Heart right ventricle (tissue), 16 donors: ENCODE measurements around the gene SCRT2. TPM values are rescaled to one million over a fixed set of nuclear protein-coding genes. Genes with fewer than 3 reads are reported as not detected.

Experiments used
- ATAC-seq, 8 donors: fragments of 200-7000 bp; cut with Tn5 transposase; one replicate each; pipeline ENCODE4 v1.9.1; 2020; ENCODE audit warnings: mild to moderate bottlenecking in 8 of 8, moderate library complexity in 8 of 8, moderate number of reproducible peaks in 1 of 8
- DNase-seq, 2 donors: peaks; one replicate each; pipeline ENCODE4 v3.0.0-alpha.2; 2020
- H3K27ac ChIP-seq, 10 donors: fragments of 200-600 bp; sonication (generic) in 2 of 10; one replicate each; pipeline versions ENCODE4 v1.5.0 to v1.8.0; 2020 to 2022; ENCODE audit warnings: mild to moderate bottlenecking in 3 of 10
- H3K27me3 ChIP-seq, 7 donors: fragments of 200-600 bp; one replicate each; pipeline ENCODE4 v1.8.0; 2021 to 2022; ENCODE audit warnings: mild to moderate bottlenecking in 2 of 7
- H3K36me3 ChIP-seq, 9 donors: fragments of 200-600 bp; sonication (generic) in 1 of 9; one replicate each; pipeline versions ENCODE4 v1.5.0 to v1.8.0; 2020 to 2022; ENCODE audit warnings: mild to moderate bottlenecking in 2 of 9
- H3K4me1 ChIP-seq, 9 donors: fragments of 200-600 bp; sonication (generic) in 1 of 9; one replicate each; pipeline versions ENCODE4 v1.5.0 to v1.8.0; 2020 to 2022; ENCODE audit warnings: mild to moderate bottlenecking in 4 of 9
- H3K4me3 ChIP-seq, 10 donors: fragments of 200-600 bp; sonication (generic) in 2 of 10; one replicate each; pipeline versions ENCODE4 v1.5.0 to v1.8.0; 2020 to 2022; ENCODE audit warnings: mild to moderate bottlenecking in 7 of 10, moderate library complexity in 2 of 10
- H3K9me3 ChIP-seq, 11 donors: fragments of 200-600 bp in 10 of 11; sonication (generic) in 2 of 11; one replicate each; pipeline versions ENCODE4 v1.5.0 to v1.8.0; 2013 to 2022; ENCODE audit warnings: mild to moderate bottlenecking in 2 of 11, control low read depth in 1 of 11, moderate library complexity in 1 of 11
- CTCF ChIP-seq, 9 donors: fragments of 200-600 bp; sonication (generic) in 2 of 9; IDR thresholded peaks; one replicate each; pipeline versions ENCODE4 v1.5.0 to v1.8.0; 2021 to 2022; ENCODE audit warnings: antibody characterized with exemption in 9 of 9, mild to moderate bottlenecking in 5 of 9, moderate library complexity in 1 of 9
- WGBS, 2 donors: extraction: QIAGEN DNeasy Blood & Tissue Kit; methylation state at CpG; one replicate each; pipeline ENCODE4 v1.1.7; 2013; ENCODE audit warnings: inconsistent platforms in 1 of 2; 5-methylcytosine and 5-hydroxymethylcytosine counted together
- intact Hi-C, 10 donors: fragments of 100-400 bp; cut with DNase I; formaldehyde crosslinking; loops; one replicate each; pipeline versions ENCODE4 v1.11.1 to v1.14.2; 2022
- polyA plus RNA-seq, 2 donors: library from polyadenylated mRNA; stranded (reverse); fragments of 200-250 nt; gene quantifications; one replicate each; pipeline ENCODE4 v1.2.3, GENCODE V29; 2013
- total RNA-seq, 10 donors: library from RNA; stranded (reverse); fragmentation: NEBNext Ultra II Directional in 3 of 10; extraction: Animal tissue kit (Norgen Biotek cat#: 25700) in 3 of 10; gene quantifications; one replicate each; pipeline versions ENCODE4 v1.2.1 to v1.2.4, GENCODE V29; 2021 to 2023
- donor health status: Arrhythmogenic right ventricular cardiomyopathy.
- donor health status: ischemic (EF 13 %, LVEDD 7.1; RV severe dilation, severe dysfunction).
- donor health status: healthy with polysubstance abuse.
- donor health status: DM: no; HTN: yes; CAD: no.
- donor health status: DM: no; HTN: no; CAD: no.
- donor health status: ischemic (EF 25% LVEDD 6.9; RV normal size, moderate dysfunction).
- donor health status: ischemic (EF 25% LVEDD 5.7; RV mildly dilated, moderate dysfunction).
- donor health status: healthy.
- donor health status: DM: yes; HTN: yes; CAD: no.
- donor health status: Ischemic cardiomyopathy.
- donor health status: ischemic (EF 35%, LVEDD 5.7; RV mildly dilated, moderate dysfunction).
- donor health status: nonischemic (EF 11% LVEDD 7.7; RV severe dilation, severe dysfunction).
- donor health status: DM: yes; HTN: yes; CAD: no.
- donor health status: PGD.
- donor health status: ischemic (EF 29% LVEDD 5.4; RV normal size, mild dysfunction).
- donor health status: nonischemic (EF 23%, LVEDD 6.1; RV moderate dilation, normal function).

SCRT2 gene
- total and polyA plus RNA-seq, 12 donors = not detected

GRCh38 chr20:626579-626978 is 49.0 kb downstream of the SCRT2 start:
- no peak for TF ChIP-seq CTCF (IDR thresholded peaks at IDR 0.05)
- no peak overlapping the region for H3K4me3 ChIP-seq
- ATAC-seq = no peak
- peaks cover 0 to 6% (median 0%) of the 10 kb centered on the region in 9 donors for H3K4me1 ChIP-seq
- DNase-seq = no peak
- intact Hi-C loops = no loop called here
- H3K9me3 ChIP-seq = peaks cover 0 to 10% (median 0%) of the 10 kb centered on the region in 11 donors
- no peaks in the 10 kb centered on the region for H3K36me3 ChIP-seq
- no peak overlapping the region for H3K27ac ChIP-seq
- no peaks in the 10 kb centered on the region for H3K27me3 ChIP-seq
- WGBS, 2 donors = 85 to 98% methylated on average over 2 of the region's 2 CpGs

DNA sequence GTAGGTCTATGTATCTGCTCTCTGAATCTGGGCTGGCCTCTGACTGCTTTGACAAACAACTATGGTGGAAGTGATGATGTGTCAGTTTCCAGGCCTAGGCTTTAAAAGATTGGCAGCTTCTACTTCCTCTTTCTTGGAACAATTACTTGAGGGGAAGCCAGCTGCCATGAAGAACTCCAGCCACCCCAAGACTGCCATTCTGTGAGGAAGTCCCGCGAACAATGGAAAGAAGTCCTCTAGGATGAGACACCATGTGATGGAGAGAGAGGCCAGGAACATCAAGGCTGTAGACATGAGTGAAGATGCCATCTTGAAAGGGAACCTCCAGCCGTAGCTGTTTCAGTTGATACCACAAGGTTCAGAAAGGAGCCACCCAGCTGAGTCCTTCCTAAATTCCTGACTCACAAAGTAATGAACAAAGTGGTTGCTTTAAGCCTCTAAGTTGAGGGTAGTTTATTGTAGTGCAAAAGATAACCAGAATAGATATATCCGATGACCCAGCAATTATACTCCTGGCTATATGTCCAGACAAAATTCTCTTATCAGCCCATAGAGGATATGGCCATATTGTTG is 50.2 kb downstream of the SCRT2 start:
- no peak for TF ChIP-seq CTCF (IDR thresholded peaks at IDR 0.05)
- intact Hi-C loops = no loop called here
- Histone ChIP-seq H3K9me3 (peaks cover 0 to 10% (median 0%) of the 10 kb centered on the region in 11 donors), H3K4me1 (peaks cover 0 to 9% (median 4%) of the 10 kb centered on the region in 9 donors), H3K27me3 (no peaks in the 10 kb centered on the region), H3K27ac (peak overlapping the region in 1 of 10 donors; percentile 27), H3K4me3 (no peak overlapping the region), H3K36me3 (no peaks in the 10 kb centered on the region)
- DNase-seq (no peak), ATAC-seq (peak in 7 of 8 donors; percentile 27 to 65 (median 58))
- WGBS, 2 donors = 68 to 77% methylated on average over 4 of the region's 4 CpGs

DNA sequence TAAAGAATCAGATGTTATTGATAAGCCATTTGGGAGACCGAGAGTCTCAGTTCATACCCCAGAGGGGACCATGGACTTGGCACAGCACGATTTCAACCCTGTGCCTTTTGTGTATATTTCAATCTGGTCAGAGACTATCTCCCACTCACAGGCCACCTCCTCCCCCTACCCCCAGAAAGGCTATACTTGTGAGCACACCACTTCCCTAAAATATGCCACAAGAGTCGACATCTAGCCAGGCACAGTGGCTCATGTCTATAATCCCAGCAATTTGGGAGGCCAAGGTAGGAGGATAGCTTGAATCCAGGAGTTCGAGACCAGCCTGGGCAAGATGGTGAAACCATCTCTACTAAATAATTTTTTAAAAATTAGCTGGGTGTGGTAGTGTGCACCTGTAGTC is 51.9 kb downstream of the SCRT2 start:
- TF ChIP-seq CTCF (IDR thresholded peaks at IDR 0.05) = no peak
- Histone ChIP-seq H3K9me3 (peaks cover 0 to 10% (median 0%) of the 10 kb centered on the region in 11 donors), H3K27me3 (no peaks in the 10 kb centered on the region), H3K4me1 (peaks cover 0 to 12% (median 4%) of the 10 kb centered on the region in 9 donors), H3K36me3 (no peaks in the 10 kb centered on the region), H3K27ac (no peak overlapping the region), H3K4me3 (no peak overlapping the region)
- WGBS, 2 donors = 75% methylated on average over 4 of the region's 4 CpGs
- intact Hi-C loops = no loop called here
- ATAC-seq = no peak
- DNase-seq = no peak

GRCh38 chr20:623021-623420 is 52.6 kb downstream of the SCRT2 start:
- Histone ChIP-seq H3K9me3 (peaks cover 0 to 16% (median 2%) of the 10 kb centered on the region in 11 donors), H3K4me1 (peaks cover 0 to 12% (median 4%) of the 10 kb centered on the region in 9 donors), H3K27me3 (no peaks in the 10 kb centered on the region), H3K4me3 (no peak overlapping the region), H3K36me3 (no peaks in the 10 kb centered on the region), H3K27ac (no peak overlapping the region)
- no peak for DNase-seq
- TF ChIP-seq CTCF (IDR thresholded peaks at IDR 0.05) = no peak
- intact Hi-C loops = no loop called here
- ATAC-seq = no peak
- WGBS, 2 donors = 36 to 54% methylated on average over 4 of the region's 4 CpGs
